ENCODE measurements around the gene ADGRA1.

ADGRA1 gene

GRCh38 chr10:133169173-133169947 lies 81.6 kb downstream of the ADGRA1 start:
- TF ChIP-seq RAD21 (IDR thresholded peaks at IDR 0.05; ENCODE audit: low read depth): no peak
- no peak for TF ChIP-seq MAX (IDR thresholded peaks at IDR 0.05)
- no peak for TF ChIP-seq FOXM1 (IDR thresholded peaks at IDR 0.05; ENCODE audit: borderline replicate concordance, low read depth)
- TF ChIP-seq REST (IDR thresholded peaks at IDR 0.05; ENCODE audit: low read depth): no peak

GRCh38 chr10:133170092-133170491 lies 82.4 kb downstream of the ADGRA1 start:
- TF ChIP-seq FOXM1 (IDR thresholded peaks at IDR 0.05; ENCODE audit: borderline replicate concordance, low read depth): no peak
- TF ChIP-seq TAF1 (IDR thresholded peaks at IDR 0.05; ENCODE audit: low read depth): no peak
- no peak for TF ChIP-seq EGR1 (IDR thresholded peaks at IDR 0.05)
- no peak for TF ChIP-seq RAD21 (IDR thresholded peaks at IDR 0.05; ENCODE audit: low read depth)
- no peak for TF ChIP-seq TCF12 (IDR thresholded peaks at IDR 0.05; ENCODE audit: low read depth)
- TF ChIP-seq NFIC (IDR thresholded peaks at IDR 0.05): no peak
- no peak for TF ChIP-seq MAX (IDR thresholded peaks at IDR 0.05)
- TF ChIP-seq REST (IDR thresholded peaks at IDR 0.05; ENCODE audit: low read depth): no peak
- TF ChIP-seq TEAD4 (IDR thresholded peaks at IDR 0.05): no peak
- TF ChIP-seq CEBPB (IDR thresholded peaks at IDR 0.05): no peak
- no peak for TF ChIP-seq USF1 (IDR thresholded peaks at IDR 0.05)
- no peak for TF ChIP-seq YY1 (IDR thresholded peaks at IDR 0.05; ENCODE audit: low read depth)
- no peak for TF ChIP-seq CREB1 (IDR thresholded peaks at IDR 0.05; ENCODE audit: low read depth)
- TF ChIP-seq ZBTB7A (IDR thresholded peaks at IDR 0.05; ENCODE audit: low read depth): no peak
- no peak for TF ChIP-seq EP300 (IDR thresholded peaks at IDR 0.05; ENCODE audit: borderline replicate concordance)

GRCh38 chr10:133173860-133174640 lies 86.3 kb downstream of the ADGRA1 start:
- TF ChIP-seq CEBPB (IDR thresholded peaks at IDR 0.05): no peak
- TF ChIP-seq TEAD4 (IDR thresholded peaks at IDR 0.05): no peak
- TF ChIP-seq USF1 (IDR thresholded peaks at IDR 0.05): no peak
- TF ChIP-seq TCF12 (IDR thresholded peaks at IDR 0.05; ENCODE audit: low read depth): no peak
- no peak for TF ChIP-seq CREB1 (IDR thresholded peaks at IDR 0.05; ENCODE audit: low read depth)
- no peak for TF ChIP-seq RAD21 (IDR thresholded peaks at IDR 0.05; ENCODE audit: low read depth)
- no peak for TF ChIP-seq FOXM1 (IDR thresholded peaks at IDR 0.05; ENCODE audit: borderline replicate concordance, low read depth)
- no peak for TF ChIP-seq EP300 (IDR thresholded peaks at IDR 0.05; ENCODE audit: borderline replicate concordance)
- no peak for TF ChIP-seq EGR1 (IDR thresholded peaks at IDR 0.05)
- no peak for TF ChIP-seq TAF1 (IDR thresholded peaks at IDR 0.05; ENCODE audit: low read depth)

GRCh38 chr10:133174689-133175263 lies 87.1 kb downstream of the ADGRA1 start:
- TF ChIP-seq USF1 (IDR thresholded peaks at IDR 0.05) (no peak), EP300 (IDR thresholded peaks at IDR 0.05; ENCODE audit: borderline replicate concordance) (no peak), FOXM1 (IDR thresholded peaks at IDR 0.05; ENCODE audit: borderline replicate concordance, low read depth) (no peak), EGR1 (IDR thresholded peaks at IDR 0.05) (no peak), MAX (IDR thresholded peaks at IDR 0.05) (no peak), RAD21 (IDR thresholded peaks at IDR 0.05; ENCODE audit: low read depth) (no peak), ZBTB7A (IDR thresholded peaks at IDR 0.05; ENCODE audit: low read depth) (no peak), TCF12 (IDR thresholded peaks at IDR 0.05; ENCODE audit: low read depth) (no peak), TAF1 (IDR thresholded peaks at IDR 0.05; ENCODE audit: low read depth) (no peak), YY1 (IDR thresholded peaks at IDR 0.05; ENCODE audit: low read depth) (no peak), REST (IDR thresholded peaks at IDR 0.05; ENCODE audit: low read depth) (no peak), CREB1 (IDR thresholded peaks at IDR 0.05; ENCODE audit: low read depth) (no peak), NFIC (IDR thresholded peaks at IDR 0.05) (no peak), CEBPB (IDR thresholded peaks at IDR 0.05) (no peak), TEAD4 (IDR thresholded peaks at IDR 0.05) (no peak)
